KMS-11 (cell line): ENCODE measurements around the gene RNASET2.

Experiments used
- H2AFZ ChIP-seq: fragments of 200-600 bp; sonication (generic); 2 replicates; pipeline ENCODE4 v1.6.1; 2016; ENCODE audit warnings: antibody characterized with exemption, mixed run types, low read depth
- H3K27ac ChIP-seq: fragments of 200-600 bp; sonication (generic); 2 replicates; pipeline ENCODE4 v1.6.1; 2016; ENCODE audit warnings: mild to moderate bottlenecking, mixed run types
- H3K27me3 ChIP-seq: fragments of 200-600 bp; sonication (generic); 2 replicates; pipeline ENCODE4 v1.6.1; 2017; ENCODE audit warnings: mild to moderate bottlenecking, low read depth, mixed run types, moderate library complexity; ENCODE audit not compliant: insufficient read depth
- H3K36me3 ChIP-seq: fragments of 200-600 bp; sonication (generic); 2 replicates; pipeline ENCODE4 v1.6.1; 2017; ENCODE audit warnings: mild to moderate bottlenecking, mixed run types; ENCODE audit not compliant: insufficient read depth
- H3K4me1 ChIP-seq: fragments of 200-600 bp; sonication (generic); 2 replicates; pipeline ENCODE4 v1.6.1; 2016; ENCODE audit warnings: mild to moderate bottlenecking, low read depth, mixed run types; ENCODE audit not compliant: poor library complexity, severe bottlenecking
- H3K4me2 ChIP-seq: fragments of 200-600 bp; sonication (generic); 2 replicates; pipeline ENCODE4 v1.7.0; 2016; ENCODE audit warnings: mild to moderate bottlenecking, mixed run types
- H3K4me3 ChIP-seq: fragments of 200-600 bp; sonication (generic); IDR thresholded peaks from 2 replicates; pipeline ENCODE4 v1.6.1; 2017; ENCODE audit warnings: low read depth, low read length, mixed read lengths; ENCODE audit not compliant: insufficient read depth
- H3K79me2 ChIP-seq: fragments of 200-600 bp; sonication (generic); 2 replicates; pipeline ENCODE4 v1.6.1; 2016; ENCODE audit warnings: low read depth, mixed run types; ENCODE audit not compliant: insufficient read depth
- H3K9ac ChIP-seq: fragments of 200-600 bp; sonication (generic); 2 replicates; pipeline ENCODE4 v1.6.1; 2016; ENCODE audit warnings: mild to moderate bottlenecking, mixed run types
- H4K20me1 ChIP-seq: fragments of 200-600 bp; sonication (generic); 2 replicates; pipeline ENCODE4 v1.6.1; 2016; ENCODE audit warnings: mild to moderate bottlenecking, mixed run types; ENCODE audit not compliant: insufficient read depth
- TF ChIP-seq, protein P1 (sequence below): fragments of 200-600 bp; sonication (generic); conservative IDR thresholded peaks from 2 replicates; pipeline ENCODE4 v1.6.1; 2017; ENCODE audit warnings: low read depth, mild to moderate bottlenecking, antibody characterized with exemption, low read length, moderate library complexity, mixed read lengths

Gene RNASET2

DNA sequence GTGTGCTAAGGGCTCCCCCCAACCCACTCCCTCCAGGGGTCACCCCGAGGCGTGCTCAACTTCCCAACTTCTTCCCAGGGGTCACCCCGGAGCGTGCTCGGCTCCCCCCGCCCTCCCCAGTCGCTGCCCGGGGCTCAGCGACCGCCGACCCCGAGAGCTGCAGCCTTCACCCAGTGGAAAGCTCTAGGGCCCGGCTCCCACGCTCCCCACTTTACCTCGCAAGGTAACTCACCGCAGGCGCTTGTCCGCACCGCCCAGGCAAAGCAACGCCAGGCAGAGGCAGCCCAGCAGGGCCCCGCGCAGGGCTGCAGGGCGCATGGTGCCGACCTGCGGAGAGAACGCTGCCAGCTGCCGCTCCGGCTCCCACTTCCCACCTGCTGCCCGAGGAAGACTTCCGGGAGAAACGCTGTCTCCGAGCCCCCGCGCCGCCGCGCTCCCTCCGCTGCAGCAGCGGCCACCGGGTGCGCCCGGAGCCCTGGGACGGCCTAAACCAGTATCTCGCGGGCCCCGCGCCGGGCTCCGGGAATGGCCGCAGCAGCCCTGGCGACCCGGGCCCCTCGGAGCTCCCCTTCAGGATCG, 396 bp downstream of the RNASET2 start:
- Histone ChIP-seq H3K36me3 (no peaks in the 10 kb centered on the region), H3K27ac (no peak overlapping the region), H3K4me3 (no peak overlapping the region), H3K4me2 (peak overlapping the region; percentile 60), H3K79me2 (no peaks in the 10 kb centered on the region), H3K4me1 (peaks cover 21% of the 10 kb centered on the region), H3K9ac (peak overlapping the region; percentile 27; the same call in 1 of the 2 replicates), H2AFZ (peak overlapping the region; percentile 93), H4K20me1 (no peaks in the 10 kb centered on the region), H3K27me3 (no peaks in the 10 kb centered on the region)
- TF ChIP-seq, protein P1, sequence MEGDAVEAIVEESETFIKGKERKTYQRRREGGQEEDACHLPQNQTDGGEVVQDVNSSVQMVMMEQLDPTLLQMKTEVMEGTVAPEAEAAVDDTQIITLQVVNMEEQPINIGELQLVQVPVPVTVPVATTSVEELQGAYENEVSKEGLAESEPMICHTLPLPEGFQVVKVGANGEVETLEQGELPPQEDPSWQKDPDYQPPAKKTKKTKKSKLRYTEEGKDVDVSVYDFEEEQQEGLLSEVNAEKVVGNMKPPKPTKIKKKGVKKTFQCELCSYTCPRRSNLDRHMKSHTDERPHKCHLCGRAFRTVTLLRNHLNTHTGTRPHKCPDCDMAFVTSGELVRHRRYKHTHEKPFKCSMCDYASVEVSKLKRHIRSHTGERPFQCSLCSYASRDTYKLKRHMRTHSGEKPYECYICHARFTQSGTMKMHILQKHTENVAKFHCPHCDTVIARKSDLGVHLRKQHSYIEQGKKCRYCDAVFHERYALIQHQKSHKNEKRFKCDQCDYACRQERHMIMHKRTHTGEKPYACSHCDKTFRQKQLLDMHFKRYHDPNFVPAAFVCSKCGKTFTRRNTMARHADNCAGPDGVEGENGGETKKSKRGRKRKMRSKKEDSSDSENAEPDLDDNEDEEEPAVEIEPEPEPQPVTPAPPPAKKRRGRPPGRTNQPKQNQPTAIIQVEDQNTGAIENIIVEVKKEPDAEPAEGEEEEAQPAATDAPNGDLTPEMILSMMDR: no peak

DNA sequence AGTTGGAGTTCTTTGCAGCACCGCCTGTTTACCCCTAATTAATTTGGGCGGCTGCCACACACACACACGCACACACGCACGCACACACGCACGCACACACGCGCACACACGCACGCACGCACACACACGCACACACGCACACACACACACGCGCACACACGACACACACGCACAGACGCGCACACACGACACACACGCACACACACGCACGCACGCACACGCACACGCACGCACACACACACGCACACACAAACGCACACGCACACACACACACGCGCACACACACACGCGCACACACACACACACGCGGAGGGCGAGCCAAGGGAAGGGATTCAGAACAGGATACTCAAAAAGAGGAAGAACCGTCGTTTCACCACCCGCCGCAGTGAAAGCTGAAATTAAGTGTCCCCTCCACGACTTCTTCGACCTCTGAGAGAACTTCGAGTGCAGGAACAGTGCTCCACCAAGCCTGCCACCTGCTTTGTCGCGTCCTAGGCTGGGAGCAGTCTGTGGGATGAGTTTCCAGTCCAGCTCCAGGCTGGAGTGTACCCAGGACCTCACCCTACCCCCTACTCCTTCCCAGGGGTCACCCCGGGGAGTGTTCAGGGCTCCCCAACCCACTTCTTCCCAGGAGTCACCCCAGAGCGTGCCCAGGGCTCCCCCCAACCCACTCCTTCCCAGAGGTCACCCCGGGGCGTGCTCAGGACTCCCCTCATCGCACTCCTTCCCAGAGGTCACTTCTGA, 1.1 kb downstream of the RNASET2 start:
- Histone ChIP-seq H3K4me2 (peak overlapping the region; percentile 60), H3K27me3 (no peaks in the 10 kb centered on the region), H3K27ac (no peak overlapping the region), H3K4me3 (no peak overlapping the region), H3K9ac (no peak overlapping the region; the same call in 1 of the 2 replicates), H4K20me1 (no peaks in the 10 kb centered on the region), H2AFZ (peak overlapping the region; percentile 93; the same call in 1 of the 2 replicates), H3K79me2 (no peaks in the 10 kb centered on the region), H3K36me3 (no peaks in the 10 kb centered on the region), H3K4me1 (peaks cover 28% of the 10 kb centered on the region)
- TF ChIP-seq, protein P1: no peak

DNA sequence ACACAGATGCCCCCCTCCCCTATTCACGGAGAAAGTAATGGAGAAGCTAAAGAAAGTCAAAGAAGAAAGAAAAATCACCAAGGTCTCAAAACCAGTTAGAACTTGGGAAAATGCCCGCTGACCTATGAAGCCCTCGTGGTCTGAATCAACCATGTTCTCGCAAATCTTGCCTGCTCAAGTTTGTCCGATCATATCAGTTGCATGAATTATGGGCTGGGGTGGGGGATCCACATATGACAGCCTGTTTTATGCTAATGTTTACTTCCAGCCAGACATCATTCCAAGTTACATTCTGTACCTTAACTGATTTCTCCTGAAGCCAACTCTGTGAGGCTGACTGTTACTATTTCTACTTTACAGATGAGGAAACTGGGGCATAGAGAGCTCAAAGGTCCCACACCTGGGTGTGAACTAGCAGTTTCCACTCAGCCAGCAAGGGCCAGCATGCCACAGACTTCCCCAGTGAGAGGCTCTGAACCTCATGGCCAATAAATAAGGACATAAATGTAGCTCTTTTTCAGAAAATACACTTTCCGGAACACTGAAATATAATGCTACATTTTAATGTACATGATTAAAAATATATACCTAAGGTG, 2.1 kb downstream of the RNASET2 start:
- TF ChIP-seq, protein P1: no peak
- H3K4me1 ChIP-seq: peaks cover 39% of the 10 kb centered on the region
- no peaks in the 10 kb centered on the region for H3K36me3 ChIP-seq
- no peak overlapping the region for H3K4me2 ChIP-seq
- H3K9ac ChIP-seq: no peak overlapping the region
- H3K27ac ChIP-seq: no peak overlapping the region
- no peak overlapping the region for H2AFZ ChIP-seq
- no peaks in the 10 kb centered on the region for H3K79me2 ChIP-seq
- H3K27me3 ChIP-seq: no peaks in the 10 kb centered on the region
- H3K4me3 ChIP-seq: no peak overlapping the region
- H4K20me1 ChIP-seq: no peaks in the 10 kb centered on the region

GRCh38 chr6:166952567-166953486, 3.5 kb downstream of the RNASET2 start:
- Histone ChIP-seq H3K79me2 (no peaks in the 10 kb centered on the region), H2AFZ (no peak overlapping the region), H3K4me1 (peaks cover 42% of the 10 kb centered on the region)

More at GRCh38 chr6:166952567-166953486, 3.5 kb downstream of the RNASET2 start:
- H3K4me2 ChIP-seq: no peak overlapping the region
- H3K9ac ChIP-seq: no peak overlapping the region
- H3K4me3 ChIP-seq: no peak overlapping the region
- TF ChIP-seq, protein P1: no peak
- H3K27ac ChIP-seq: no peak overlapping the region
- no peaks in the 10 kb centered on the region for H3K27me3 ChIP-seq
- no peaks in the 10 kb centered on the region for H4K20me1 ChIP-seq
- H3K36me3 ChIP-seq: no peaks in the 10 kb centered on the region
